GM18498 (cell line): ENCODE measurements around the gene HOXB13.

Source experiments
- ATAC-seq: cut with Tn5 transposase; IDR thresholded peaks from one replicate; pipeline ENCODE4 v1.9.1; 2021; ENCODE audit warnings: mild to moderate bottlenecking, moderate library complexity; ENCODE audit not compliant: unreplicated experiment

HOXB13 gene

GRCh38 chr17:48715496-48716399 is 12.8 kb downstream of the HOXB13 start:
- no peak for ATAC-seq

- no peak for ATAC-seq
These were observed 17.4 kb downstream of the HOXB13 start for GRCh38 chr17:48711128-48711527.

GRCh38 chr17:48704361-48705248 is 23.9 kb downstream of the HOXB13 start:
- no peak for ATAC-seq

DNA sequence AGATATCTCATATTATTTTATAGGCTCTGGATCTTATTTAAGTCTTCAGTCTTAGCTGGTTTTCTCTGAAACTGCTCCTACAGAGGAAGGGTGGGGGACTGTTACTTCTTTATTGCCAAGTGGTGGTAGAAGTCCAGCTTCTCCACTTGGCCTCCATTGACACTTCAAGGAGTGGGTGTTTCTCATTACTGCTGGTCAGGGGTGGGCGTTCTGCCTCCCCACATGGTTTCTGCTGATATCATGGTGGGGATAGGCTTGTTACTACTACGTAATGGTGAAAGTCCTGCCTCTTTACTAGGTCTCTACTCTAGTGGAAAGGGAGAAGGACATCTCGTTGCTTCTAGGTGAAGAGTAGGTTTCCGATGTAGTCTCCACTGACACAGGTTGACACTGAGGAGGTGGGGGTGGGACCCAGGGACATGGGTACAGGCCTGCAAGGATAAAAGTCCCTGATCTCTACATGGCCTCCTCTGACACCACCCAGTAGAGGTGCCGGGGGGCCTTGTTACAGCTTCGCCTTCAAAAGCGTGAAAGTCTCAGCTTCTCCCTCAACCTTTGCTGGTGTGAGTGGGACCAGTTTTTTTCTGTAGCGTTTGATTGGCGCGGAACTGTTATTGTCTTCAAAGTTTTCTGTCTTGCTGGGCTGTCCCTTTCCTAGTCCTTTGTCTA is 26.6 kb downstream of the HOXB13 start:
- no peak for ATAC-seq

GRCh38 chr17:48693178-48693577 is 35.4 kb downstream of the HOXB13 start:
- ATAC-seq = no peak

DNA sequence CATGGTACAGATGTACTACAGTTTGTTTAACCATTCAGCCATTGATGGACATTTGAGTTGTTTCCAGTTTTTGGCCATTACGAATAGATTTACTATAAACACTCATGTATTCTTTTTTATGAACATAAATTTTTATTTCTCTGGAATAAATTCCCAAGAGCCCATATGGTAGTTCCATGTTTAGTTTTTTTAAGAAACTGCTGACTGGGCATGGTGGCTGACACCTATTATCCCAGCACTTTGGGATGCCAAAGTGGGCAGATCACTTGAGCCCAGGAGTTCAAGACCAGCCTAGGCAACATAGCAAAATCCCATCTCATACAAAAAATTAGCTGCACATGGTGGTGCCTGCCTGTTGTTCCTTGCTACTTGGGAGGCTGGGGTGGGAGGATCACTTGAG is 36.5 kb downstream of the HOXB13 start:
- ATAC-seq = no peak

- no peak for ATAC-seq
These were observed 37.9 kb downstream of the HOXB13 start for GRCh38 chr17:48690655-48691054.

DNA sequence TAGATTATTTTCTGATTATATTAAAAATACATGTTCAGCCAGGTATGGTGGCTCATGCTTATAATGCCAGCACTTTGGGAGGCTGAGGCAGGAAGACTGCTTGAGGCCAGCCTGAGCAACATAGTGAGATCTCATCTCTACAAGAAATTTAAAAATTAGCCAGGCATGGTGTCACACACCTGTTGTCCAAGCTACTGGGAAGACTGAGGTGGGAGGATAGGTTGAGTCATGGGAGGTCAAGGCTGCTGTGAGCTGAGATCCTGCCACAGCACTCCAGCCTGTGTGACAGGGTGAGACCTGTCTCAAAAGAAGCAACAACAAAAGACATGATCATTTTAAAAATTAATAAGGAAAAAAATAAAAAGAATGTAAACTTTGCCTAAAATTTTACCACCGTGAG is 46.9 kb downstream of the HOXB13 start:
- ATAC-seq = no peak

DNA sequence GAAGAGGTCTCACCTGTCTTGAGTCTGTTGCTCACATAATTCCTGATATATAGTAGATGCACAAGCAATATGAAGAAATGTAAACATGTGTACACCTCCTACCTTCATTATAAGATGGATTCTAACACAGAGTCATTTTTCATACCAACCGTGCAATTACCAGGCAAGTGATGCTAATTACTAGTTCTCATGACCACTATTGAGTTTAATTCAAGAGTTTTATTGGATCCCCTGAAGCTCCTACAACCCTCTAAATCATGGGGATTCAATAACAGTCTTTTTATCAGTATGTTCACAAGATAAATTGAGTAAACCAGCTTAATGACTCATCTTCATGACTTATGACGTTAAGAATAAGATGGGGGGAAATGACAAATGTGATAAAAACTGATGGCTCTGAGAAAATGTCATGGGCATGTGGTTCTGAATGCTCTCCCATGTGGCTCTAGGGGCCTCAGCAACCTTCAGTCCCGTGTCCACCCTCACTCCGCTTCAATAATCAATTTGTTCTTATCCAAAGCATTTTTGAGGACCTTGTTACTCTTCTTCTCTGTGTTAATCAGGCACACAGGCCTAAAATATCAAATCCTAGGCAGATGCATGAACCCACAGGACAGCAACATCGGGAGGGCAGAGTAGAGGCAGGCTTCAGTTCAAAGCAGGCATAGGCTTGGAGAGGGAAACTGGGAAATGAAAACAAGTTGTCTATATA is 49.0 kb downstream of the HOXB13 start:
- no peak for ATAC-seq

- no peak for ATAC-seq
These were observed 50.2 kb downstream of the HOXB13 start for GRCh38 chr17:48678141-48678971.

- no peak for ATAC-seq
These were observed 51.5 kb downstream of the HOXB13 start for GRCh38 chr17:48676963-48677558.
